Measurements from ENCODE around the gene ZNF341.

The ZNF341 gene

DNA sequence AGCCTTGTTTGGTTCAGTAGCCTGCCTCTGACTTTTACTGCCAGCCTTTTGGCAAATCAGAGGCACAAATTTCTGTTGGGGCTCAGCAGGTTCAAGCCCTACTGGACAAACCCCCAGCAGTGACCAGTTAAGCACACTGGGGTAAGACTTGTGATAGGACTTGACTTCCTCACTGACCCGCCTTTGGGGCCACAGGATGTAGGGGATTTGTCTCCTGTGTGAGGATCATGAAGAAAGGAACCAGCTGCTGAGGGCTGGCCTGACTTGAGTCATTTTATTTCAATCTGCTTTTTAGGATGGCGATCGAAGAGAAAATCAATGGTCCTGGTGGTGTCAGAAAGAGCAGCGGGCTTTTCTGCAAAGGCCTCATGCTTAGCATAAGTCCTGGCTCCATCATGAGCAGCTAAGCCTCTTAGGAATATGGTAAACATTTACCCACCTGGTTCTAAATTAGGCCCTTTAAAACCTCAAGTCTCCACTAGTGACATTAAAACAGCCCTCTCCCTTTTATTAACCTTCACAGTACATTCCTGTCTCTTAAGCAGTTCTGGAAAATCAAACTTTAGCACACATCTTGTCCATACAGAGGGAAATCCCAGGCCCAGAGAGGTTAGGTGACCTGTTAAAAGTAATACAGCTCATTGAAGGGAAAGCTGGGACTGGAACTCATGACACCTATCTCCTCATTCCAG, 96.0 kb downstream of the ZNF341 start:
- DNase-seq: no peak

DNA sequence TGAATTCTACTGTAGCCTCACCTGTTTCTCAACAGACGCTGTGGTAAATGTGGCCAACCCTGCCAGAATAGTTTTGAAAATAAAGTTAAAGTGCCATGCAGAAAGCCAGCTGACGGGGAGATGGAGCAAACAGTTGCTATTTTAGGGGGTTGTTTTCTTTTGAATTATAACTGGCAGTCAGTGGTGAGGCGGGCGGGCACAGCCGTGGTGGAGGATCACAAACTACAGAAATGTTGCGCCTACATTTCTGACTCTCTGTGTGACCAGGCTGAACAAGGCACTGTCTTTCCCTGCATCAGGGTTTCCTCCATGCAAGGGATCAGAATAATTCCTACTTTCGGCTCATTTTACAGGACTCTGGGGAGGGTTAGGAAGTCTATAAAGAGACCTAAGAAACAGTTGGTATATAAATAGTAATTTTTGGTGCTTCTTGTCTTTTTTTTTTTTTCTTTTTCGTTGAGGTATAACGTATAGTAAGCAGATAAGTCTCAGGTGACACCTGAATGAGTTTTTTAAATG, 96.6 kb downstream of the ZNF341 start:
- DNase-seq: no peak

DNA sequence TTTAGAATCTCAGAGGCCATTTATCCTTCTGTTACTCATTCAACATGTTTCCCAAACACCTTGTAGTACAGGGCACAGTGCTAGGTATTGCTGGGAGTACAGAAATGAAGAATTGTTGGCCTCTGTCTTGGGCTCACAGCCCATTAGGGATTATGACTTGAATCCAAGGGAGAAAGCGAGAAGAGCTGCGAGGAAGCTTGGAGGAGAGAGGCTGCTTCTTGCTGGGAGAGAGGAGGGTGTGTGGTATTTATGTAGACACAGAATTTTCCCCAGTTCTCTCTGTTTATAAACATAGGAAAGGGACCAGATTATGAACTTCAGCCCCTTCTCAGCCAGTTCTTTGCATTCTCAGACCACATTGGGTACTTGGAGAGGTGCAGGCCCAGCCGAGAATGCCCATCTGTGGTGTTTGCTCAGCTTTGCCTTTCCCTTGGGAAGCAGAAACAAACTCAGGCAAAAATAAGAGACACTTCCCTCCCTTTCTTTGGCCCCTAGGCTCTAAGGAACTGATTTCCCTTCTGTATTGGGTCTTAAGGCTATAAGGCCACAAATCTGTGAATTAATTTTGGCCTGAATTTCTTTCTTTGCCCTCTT, 97.3 kb downstream of the ZNF341 start:
- no peak for DNase-seq

DNA sequence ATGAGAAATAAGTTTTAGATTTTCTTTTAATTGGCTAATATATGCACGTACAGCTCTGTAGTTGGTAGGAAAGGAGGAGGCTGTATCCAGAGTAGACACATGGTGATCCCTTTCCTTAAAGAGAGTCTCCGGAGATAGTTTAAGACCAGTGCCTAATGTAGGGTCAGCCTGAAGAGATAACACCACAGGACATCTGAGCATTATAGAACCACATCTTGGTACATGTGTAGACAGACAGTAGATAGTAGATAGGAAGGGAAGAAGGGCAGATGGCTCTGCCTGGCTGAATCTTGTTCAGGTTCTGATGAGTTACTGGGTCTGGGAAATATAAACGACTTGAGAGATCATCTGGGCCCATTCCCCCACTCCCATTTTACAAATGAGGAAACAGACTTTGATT, 97.8 kb downstream of the ZNF341 start:
- DNase-seq: no peak

DNA sequence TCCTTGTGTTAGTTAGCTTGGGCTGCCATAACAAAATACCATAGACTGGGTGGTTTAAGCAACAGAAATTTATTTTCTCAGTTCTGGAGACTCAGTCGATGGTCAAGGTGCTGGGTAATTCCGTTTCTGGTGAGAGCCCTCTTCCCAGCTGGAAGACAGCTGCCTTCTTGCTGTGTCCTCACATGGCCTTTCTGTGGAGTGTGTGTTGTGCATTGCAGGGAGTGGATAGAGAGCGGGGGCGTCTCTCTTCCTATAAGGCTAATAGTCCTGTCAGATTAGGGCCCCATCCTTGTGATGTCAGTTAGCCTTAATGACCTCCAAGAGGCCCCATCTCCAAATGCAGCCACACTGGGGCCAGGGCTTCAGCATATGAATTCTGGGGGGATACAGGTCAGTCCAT, 98.6 kb downstream of the ZNF341 start:
- no peak for DNase-seq

DNA sequence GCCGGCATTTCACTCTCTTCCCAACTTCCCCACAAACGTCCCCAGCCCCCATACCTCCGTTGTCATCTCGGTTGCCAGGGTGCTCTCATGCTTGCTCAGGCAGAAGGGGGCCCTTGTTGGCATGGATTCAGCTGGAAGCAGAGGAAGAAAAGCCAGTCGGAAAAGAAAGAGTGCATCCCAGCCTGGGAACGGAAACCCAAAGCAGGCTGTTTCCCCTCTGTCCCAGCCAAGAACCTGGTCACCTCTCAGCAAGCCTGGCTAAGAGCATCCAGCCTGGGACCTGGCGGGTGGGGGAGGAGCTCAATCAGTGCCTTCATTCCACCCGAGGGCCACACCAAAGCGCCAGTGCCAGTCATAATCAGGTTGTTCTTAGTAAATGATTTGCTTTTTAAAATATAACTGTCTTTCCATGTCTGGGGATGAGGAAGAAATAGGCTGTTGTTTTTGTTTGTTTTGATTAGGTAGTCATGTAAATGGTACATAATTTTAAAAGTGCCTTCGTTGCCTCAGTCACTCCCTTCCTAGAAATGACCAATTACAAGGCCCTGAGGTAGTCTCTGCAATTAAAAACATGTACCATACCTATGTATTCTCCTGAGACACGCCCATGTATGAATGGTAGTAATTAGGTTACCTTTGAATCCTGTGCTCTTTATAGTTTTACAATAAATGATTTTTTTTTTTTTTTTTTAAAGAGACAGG, 100.5 kb downstream of the ZNF341 start:
- DNase-seq: no peak

DNA sequence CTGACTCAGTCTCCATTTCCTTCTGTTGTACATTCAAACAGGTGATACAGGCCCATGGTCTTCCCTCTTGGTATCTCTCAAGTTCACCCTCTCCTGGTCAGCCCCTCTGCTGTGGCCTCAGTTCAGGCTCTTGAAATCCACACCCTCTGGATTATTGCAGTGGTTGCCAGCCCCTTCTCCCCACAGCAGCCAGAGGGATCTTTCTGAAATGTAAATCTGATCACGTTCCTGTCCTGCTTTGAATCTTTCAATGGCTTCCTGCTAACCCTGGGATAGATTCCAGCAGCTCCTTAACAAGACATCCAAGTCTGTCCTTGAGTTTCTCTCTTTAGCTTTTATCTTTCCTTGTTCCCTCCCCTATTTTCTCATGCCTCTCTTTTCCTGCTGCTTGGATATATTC, 101.5 kb downstream of the ZNF341 start:
- no peak for DNase-seq

DNA sequence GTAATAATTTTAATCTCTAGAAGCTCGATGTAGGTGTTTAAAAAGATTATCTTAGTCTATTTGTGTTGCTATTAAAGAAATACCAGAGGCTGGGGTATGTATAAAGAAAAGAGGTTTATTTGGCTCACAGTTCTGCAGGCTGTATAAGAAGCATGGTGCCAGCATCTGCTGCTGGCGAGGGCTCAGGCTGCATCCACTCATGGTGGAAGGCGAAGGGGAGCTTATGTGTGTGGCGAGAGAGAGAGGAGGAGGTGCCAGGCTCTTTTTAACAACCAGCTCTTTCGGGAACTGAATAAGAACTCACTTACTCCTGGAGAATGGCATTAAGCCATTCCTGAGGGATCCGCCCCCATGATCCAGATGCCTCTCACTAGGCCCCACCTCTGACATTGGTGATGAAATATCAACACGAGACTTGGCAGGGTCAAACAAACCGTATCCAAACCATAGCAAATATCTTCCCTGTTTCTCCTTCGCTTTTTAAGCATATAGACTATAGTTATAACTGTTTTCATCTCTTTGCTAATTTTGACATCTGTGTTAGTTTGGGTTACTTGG, 103.9 kb downstream of the ZNF341 start:
- no peak for DNase-seq

DNA sequence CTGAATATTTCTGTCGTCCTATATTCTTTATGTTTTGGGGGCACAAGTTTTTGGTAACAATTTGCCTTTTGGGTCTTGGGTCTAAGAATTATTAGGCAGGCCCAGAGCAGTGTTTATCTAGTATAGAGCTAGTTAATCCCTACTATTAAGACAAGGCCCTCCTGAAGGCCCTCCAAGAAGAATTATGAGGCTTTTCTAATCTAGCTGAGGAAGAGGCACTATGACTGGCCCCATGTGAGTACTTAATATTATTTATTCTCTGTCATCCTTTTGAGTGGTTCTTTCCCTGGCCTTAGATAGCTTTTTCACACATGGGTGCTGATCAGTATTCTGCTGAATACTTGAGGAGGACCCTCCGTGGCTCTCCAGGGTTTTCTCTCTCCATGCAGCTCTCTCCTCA, 104.5 kb downstream of the ZNF341 start:
- DNase-seq: no peak

DNA sequence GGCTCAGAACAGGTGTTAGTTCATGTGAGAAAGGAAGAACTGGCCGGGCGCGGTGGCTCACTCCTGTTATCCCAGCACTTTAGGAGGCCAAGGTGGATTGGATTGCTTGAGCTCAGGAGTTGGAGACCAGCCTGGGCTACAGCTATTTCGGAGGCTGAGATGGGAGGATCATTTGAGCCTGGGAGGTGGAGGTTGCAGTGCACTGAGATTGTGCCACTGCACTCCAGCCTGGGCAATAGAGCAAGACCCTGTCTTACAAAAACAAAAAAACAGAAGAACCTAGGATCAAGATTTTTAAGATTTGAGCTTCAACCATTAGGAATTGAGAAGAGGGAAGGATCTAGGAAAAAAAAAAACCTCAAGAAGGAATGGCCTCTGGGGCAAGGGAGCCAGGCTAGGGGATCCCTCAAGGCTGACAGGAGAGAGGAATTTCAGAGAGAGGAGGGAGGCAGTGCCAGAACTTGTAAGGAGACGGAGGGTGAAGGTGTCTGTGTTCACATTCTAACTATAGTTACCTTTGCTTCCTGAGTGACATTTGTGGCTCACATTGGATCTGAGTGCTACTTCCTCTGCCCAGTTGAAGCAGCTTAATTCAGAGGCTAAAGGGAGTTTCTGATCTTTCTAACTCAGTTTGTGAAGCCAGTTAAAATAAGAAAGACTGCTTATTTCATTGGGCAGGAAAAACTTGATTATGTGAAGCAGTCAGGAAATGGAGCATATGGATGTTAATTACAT, 105.5 kb downstream of the ZNF341 start:
- no peak for DNase-seq

DNA sequence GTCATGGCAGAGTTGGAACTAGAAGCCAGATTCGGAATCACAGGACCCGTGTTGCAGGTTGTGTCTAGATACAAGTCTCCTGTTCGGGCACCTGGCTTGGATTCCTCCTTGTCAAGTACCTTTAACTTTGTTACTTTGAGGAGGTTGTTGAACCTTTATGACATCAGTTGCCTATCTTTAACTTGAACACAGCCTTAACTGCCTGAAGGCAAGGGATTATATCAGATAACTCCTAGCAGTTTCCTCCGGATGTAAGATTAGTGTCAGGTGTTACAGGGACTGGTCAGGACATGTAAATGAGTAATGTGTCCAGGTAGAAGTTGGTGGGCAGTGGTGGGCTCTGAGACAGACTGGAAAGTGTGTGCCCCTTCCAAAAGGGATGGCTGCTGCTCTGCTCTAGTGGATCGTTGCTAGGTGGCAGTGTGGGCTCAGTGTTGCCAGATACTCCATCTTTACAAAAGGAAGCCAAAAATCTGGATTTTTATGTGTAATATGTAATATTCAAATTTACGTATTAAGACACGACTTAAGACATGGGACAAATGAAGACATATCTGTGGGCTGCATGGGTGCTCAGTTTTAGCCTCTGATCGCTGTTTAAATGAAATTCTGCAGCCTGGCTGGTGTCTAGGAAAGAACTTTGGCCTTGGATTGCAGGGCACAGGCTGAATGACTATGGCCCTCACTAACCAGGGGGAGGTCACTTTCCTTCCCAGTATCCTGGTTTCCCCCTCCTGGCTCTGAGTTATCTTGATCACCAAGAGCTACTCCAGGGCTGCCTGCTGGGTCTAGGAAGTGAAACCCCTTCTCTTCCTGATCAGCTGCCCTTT, 106.5 kb downstream of the ZNF341 start:
- no peak for DNase-seq

DNA sequence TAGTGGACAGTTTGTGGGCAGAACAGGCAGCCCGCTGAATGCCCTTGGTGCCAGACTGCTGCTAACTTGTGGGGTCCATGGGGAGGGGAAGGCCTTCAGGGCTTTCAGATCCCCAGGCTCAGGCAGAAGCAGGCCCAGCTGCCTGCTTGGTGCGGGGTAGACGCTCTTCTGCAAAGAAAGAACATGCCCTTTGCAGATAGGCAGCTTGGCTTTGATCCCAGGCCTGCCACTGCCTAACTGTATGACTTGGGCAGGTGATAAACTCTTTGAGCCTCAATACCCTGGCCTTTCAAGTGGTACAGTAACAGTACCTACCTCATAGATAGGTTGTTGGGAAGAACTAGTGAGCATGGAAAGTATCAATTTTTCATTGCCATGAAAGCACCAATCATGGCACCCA, 107.8 kb downstream of the ZNF341 start:
- no peak for DNase-seq

DNA sequence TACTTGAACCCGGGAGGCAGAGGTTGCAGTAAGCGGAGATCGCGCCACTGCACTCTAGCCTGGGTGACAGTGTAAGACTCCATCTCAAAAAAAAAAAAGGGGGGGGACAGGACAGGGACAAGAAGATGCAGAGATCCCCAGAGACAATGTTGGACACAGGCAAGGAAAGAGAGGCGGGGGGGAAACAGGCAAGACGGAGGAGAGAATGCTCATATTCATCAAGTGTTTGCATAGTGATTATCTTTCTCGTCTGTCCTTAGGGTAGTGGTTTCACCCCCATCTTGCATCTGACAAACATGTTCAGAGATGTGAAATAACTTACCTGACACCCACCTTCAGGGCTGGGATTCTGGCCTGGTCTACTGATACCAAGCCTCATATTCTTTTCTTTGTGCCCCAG, 108.4 kb downstream of the ZNF341 start:
- DNase-seq: no peak

DNA sequence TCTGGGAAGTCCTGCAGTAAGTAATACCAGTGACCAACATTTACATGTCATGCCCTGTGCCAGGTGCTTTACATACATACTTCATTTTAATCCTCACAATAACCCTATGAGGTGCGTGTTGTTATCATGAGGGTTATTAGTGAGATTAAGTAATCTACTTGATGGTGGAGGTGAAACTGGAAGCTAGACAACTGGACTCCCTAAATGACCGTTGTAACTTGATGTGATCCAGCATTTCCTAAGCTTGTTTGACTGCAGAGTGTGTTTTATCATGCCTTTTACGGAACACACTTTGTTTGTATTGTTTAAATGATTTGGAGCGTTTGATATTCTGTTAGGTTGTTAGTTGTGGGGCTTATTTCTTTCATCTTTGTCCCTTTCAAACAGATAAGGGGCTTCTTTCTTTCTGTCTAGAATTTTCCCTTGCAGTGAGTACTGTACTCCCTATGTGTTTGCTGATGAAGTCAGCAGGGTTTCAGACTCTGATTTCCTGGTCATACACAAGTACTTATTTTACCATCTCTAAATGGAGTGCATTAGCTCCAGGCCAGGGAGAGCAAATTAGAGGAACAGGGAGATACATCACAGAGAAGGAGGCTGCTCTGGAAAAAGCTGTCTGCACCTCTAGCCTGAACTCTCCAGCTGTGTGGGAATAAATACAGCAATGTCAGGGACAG, 109.1 kb downstream of the ZNF341 start:
- no peak for DNase-seq

DNA sequence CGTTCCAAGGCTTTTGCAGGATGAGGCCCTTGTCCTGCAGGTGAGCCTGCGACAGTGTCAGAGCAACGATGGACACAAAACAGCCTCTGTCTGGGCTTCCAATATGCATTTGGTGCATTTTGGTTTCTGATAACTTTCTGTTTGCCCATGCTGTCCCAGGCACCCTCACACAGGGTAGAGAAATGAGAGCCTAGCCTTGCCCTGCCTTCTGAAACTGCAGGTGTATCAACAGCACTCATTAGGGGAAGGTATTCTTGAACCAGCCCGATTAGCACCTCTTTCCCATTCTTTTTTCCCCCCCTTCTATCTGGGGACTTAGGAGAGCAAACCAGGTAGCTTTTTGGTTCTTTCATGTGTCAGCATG, 109.6 kb downstream of the ZNF341 start:
- DNase-seq: no peak

Data from activated CD4-positive, alpha-beta T cell treated with anti-CD3 and anti-CD28 coated beads, Interleukin-2, Interleukin-6, amounts not matched to agents 100 ng/mL and 50 ng/mL, durations not matched to agents 16 hours and 8 hours (primary cell).